GM23338 (cell line): Measurements from ENCODE around the gene UBE2I. TPM values are rescaled to one million over a fixed set of nuclear protein-coding genes. Genes with fewer than 3 reads are reported as not detected.

Experiments used
- ATAC-seq: fragments of 200-7000 bp; cut with Tn5 transposase; 3 replicates; pipeline ENCODE4 v1.9.1; 2020
- DNase-seq: peaks from one replicate; pipeline ENCODE4 v3.0.0-alpha.2; 2015; ENCODE audit warnings: low spot score
- H2AFZ ChIP-seq: fragments of 200-600 bp; sonication (generic); 2 replicates; pipeline ENCODE4 v1.8.0; 2016; ENCODE audit warnings: antibody characterized with exemption, mild to moderate bottlenecking, moderate library complexity
- H3F3A ChIP-seq: fragments of 200-600 bp; sonication (generic); replicated peaks from 2 replicates; pipeline ENCODE4 v1.8.0; 2017; ENCODE audit warnings: antibody characterized with exemption, mixed run types, low read depth
- H3K27ac ChIP-seq: fragments of 200-600 bp; sonication (generic); 2 replicates; pipeline ENCODE4 v1.6.1; 2016; ENCODE audit warnings: low read depth
- H3K27me3 ChIP-seq: fragments of 200-600 bp; sonication (generic); 2 replicates; pipeline ENCODE4 v1.8.0; 2016; ENCODE audit warnings: mild to moderate bottlenecking, mixed run types, moderate library complexity; ENCODE audit not compliant: insufficient read depth
- H3K36me3 ChIP-seq: fragments of 200-600 bp; sonication (generic); 2 replicates; pipeline ENCODE4 v1.8.0; 2016; ENCODE audit warnings: mild to moderate bottlenecking; ENCODE audit not compliant: insufficient read depth
- H3K4me1 ChIP-seq: fragments of 200-600 bp; sonication (generic); 2 replicates; pipeline ENCODE4 v1.8.0; 2016; ENCODE audit warnings: mild to moderate bottlenecking, moderate library complexity; ENCODE audit not compliant: insufficient read depth
- H3K4me2 ChIP-seq: fragments of 200-600 bp; sonication (generic); 2 replicates; pipeline ENCODE4 v1.7.1; 2017; ENCODE audit warnings: mixed run types
- H3K4me3 ChIP-seq: fragments of 200-600 bp; sonication (generic); 2 replicates; pipeline ENCODE4 v1.6.1; 2016; ENCODE audit warnings: mixed run types
- H3K79me2 ChIP-seq: fragments of 200-600 bp; sonication (generic); replicated peaks from 2 replicates; pipeline ENCODE4 v1.8.0; 2017; ENCODE audit warnings: mild to moderate bottlenecking; ENCODE audit not compliant: insufficient read depth
- H3K9me2 ChIP-seq: fragments of 200-600 bp; sonication (generic); 2 replicates; pipeline ENCODE4 v1.8.0; 2017; ENCODE audit not compliant: insufficient read depth
- H4K20me1 ChIP-seq: fragments of 200-600 bp; sonication (generic); replicated peaks from 2 replicates; pipeline ENCODE4 v1.8.0; 2017; ENCODE audit warnings: mild to moderate bottlenecking; ENCODE audit not compliant: insufficient read depth
- H3K27ac Mint-ChIP-seq: 2 replicates; pipeline ENCODE4 v1.8.0; 2020; ENCODE audit warnings: inconsistent platforms, mild to moderate bottlenecking, moderate library complexity, mixed read lengths
- H3K27me3 Mint-ChIP-seq: 3 replicates; pipeline ENCODE4 v1.8.0; 2022; ENCODE audit warnings: low read depth, mild to moderate bottlenecking, moderate library complexity, mixed read lengths, inconsistent platforms; ENCODE audit not compliant: insufficient read depth, poor library complexity
- H3K36me3 Mint-ChIP-seq: 3 replicates; pipeline ENCODE4 v1.8.0; 2021; ENCODE audit warnings: low read depth, mild to moderate bottlenecking, inconsistent platforms, moderate library complexity, mixed read lengths
- H3K4me1 Mint-ChIP-seq: 3 replicates; pipeline ENCODE4 v1.8.0; 2020; ENCODE audit warnings: mild to moderate bottlenecking, inconsistent platforms, mixed read lengths
- H3K4me3 Mint-ChIP-seq: 3 replicates; pipeline ENCODE4 v1.8.0; 2021; ENCODE audit warnings: moderate library complexity, mild to moderate bottlenecking, inconsistent platforms, mixed read lengths
- H3K9me3 Mint-ChIP-seq: 3 replicates; pipeline ENCODE4 v1.8.0; 2020; ENCODE audit warnings: moderate library complexity, mild to moderate bottlenecking, inconsistent platforms, mixed read lengths
- CREB1 ChIP-seq: fragments of 250-450 bp; sonication (Bioruptor Pico); IDR thresholded peaks from 2 replicates; pipeline ENCODE4 v1.5.0; 2020; ENCODE audit warnings: low read depth, mild to moderate bottlenecking, moderate library complexity
- CTCF ChIP-seq, 2 experiments: fragments of 200-600 bp in 1 of 2; sonication (generic) in 1 of 2; conservative IDR thresholded peaks; 2 replicates each; pipeline versions ENCODE4 v1.5.1 to v1.6.1; 2016 to 2017; ENCODE audit warnings: antibody characterized with exemption in 2 of 2, low read depth in 2 of 2, mild to moderate bottlenecking in 2 of 2, moderate library complexity in 1 of 2
- ETS1 ChIP-seq: IDR thresholded peaks from 2 replicates; pipeline ENCODE4 v1.6.1; 2016; ENCODE audit warnings: antibody characterized with exemption
- EZH2 ChIP-seq: fragments of 200-600 bp; sonication (generic); IDR thresholded peaks from one replicate; pipeline ENCODE4 v1.8.0; 2017; ENCODE audit warnings: antibody characterized with exemption, mild to moderate bottlenecking, low read depth; ENCODE audit not compliant: unreplicated experiment
- JUNB ChIP-seq: IDR thresholded peaks from one replicate; pipeline ENCODE4 v1.6.1; 2016; ENCODE audit warnings: antibody characterized with exemption; ENCODE audit not compliant: unreplicated experiment
- NANOG ChIP-seq: IDR thresholded peaks from 2 replicates; pipeline ENCODE4 v1.6.1; 2016; ENCODE audit warnings: antibody characterized with exemption, borderline replicate concordance
- POLR2AphosphoS5 ChIP-seq: IDR thresholded peaks from 2 replicates; pipeline ENCODE4 v1.6.1; 2016; ENCODE audit warnings: antibody characterized with exemption, low read depth
- REST ChIP-seq: IDR thresholded peaks from one replicate; pipeline ENCODE4 v1.6.1; 2018; ENCODE audit warnings: antibody characterized with exemption; ENCODE audit not compliant: unreplicated experiment
- ZNF114 ChIP-seq: fragments of 250-450 bp; sonication (Bioruptor Pico); IDR thresholded peaks from 2 replicates; pipeline ENCODE4 v1.5.0; 2020; ENCODE audit warnings: mild to moderate bottlenecking, moderate library complexity
- ZNF331 ChIP-seq: fragments of 250-450 bp; sonication (Bioruptor Pico); IDR thresholded peaks from 2 replicates; pipeline ENCODE4 v1.5.0; 2020; ENCODE audit warnings: low read depth, mild to moderate bottlenecking, moderate library complexity
- polyA plus RNA-seq: library from polyadenylated mRNA; unstranded; fragments of >200 nt; fragmentation: Nextera tagmentation; extraction: Ambion mirVana; gene quantifications from 2 replicates; pipeline ENCODE4 v1.2.1, GENCODE V29; 2016
- total RNA-seq: library from RNA; depleted of rRNA; stranded (reverse); fragments of >200 nt; shearing (Covaris generic); gene quantifications from 2 replicates; pipeline ENCODE4 v1.2.3, GENCODE V29; 2014

The UBE2I gene
- total and polyA plus RNA-seq, 2 experiments from 2014 or later, result 116 to 220 TPM

GRCh38 chr16:1361685-1362360, 52.4 kb downstream of the UBE2I start:
- H3K36me3 Mint-ChIP-seq, result peaks cover 55% of the 10 kb centered on the region
- Histone ChIP-seq H3K4me3 (no peak overlapping the region), H3K9me2 (no peaks in the 10 kb centered on the region), H3K36me3 (peaks cover 8% of the 10 kb centered on the region; the same call in 1 of the 2 replicates), H4K20me1 (peaks cover 26% of the 10 kb centered on the region), H3K4me2 (no peak overlapping the region), H3K79me2 (peaks cover 40% of the 10 kb centered on the region), H3F3A (peaks cover 24% of the 10 kb centered on the region), H3K27ac (no peak overlapping the region), H2AFZ (no peak overlapping the region), H3K4me1 (no peaks in the 10 kb centered on the region), H3K27me3 (no peaks in the 10 kb centered on the region)
- no peak for TF ChIP-seq EZH2
- TF ChIP-seq CREB1 (CRISPR knock-in tag), result no peak
- no peak for TF ChIP-seq CTCF (conservative IDR thresholded peaks at IDR 0.05; ENCODE audit: low read depth in 2 of 2)
- TF ChIP-seq ETS1, result no peak
- H3K9me3 Mint-ChIP-seq, result no peaks in the 10 kb centered on the region
- no peak overlapping the region for H3K4me3 Mint-ChIP-seq
- no peak for ATAC-seq
- peaks cover 11% of the 10 kb centered on the region for H3K27me3 Mint-ChIP-seq
- DNase-seq, result no peak
- H3K27ac Mint-ChIP-seq, result no peak overlapping the region
- H3K4me1 Mint-ChIP-seq, result no peaks in the 10 kb centered on the region

- Histone ChIP-seq H3K27ac (no peak overlapping the region), H3K4me3 (no peak overlapping the region), H3K4me1 (no peaks in the 10 kb centered on the region), H3K9me2 (no peaks in the 10 kb centered on the region), H3K36me3 (peaks cover 8% of the 10 kb centered on the region; the same call in 1 of the 2 replicates), H3K79me2 (peaks cover 40% of the 10 kb centered on the region), H4K20me1 (peaks cover 26% of the 10 kb centered on the region), H3F3A (peaks cover 24% of the 10 kb centered on the region), H3K27me3 (no peaks in the 10 kb centered on the region), H3K4me2 (no peak overlapping the region), H2AFZ (no peak overlapping the region)
- ATAC-seq, result no peak
- Mint-ChIP-seq H3K27me3 (peaks cover 11% of the 10 kb centered on the region), H3K4me1 (no peaks in the 10 kb centered on the region), H3K9me3 (no peaks in the 10 kb centered on the region), H3K36me3 (peaks cover 55% of the 10 kb centered on the region), H3K4me3 (no peak overlapping the region), H3K27ac (no peak overlapping the region)
- no peak for DNase-seq
- no peak for TF ChIP-seq NANOG
- no peak for TF ChIP-seq CREB1 (CRISPR knock-in tag)
- TF ChIP-seq ZNF114 (CRISPR knock-in tag), result no peak
- TF ChIP-seq JUNB, result no peak
- no peak for TF ChIP-seq POLR2AphosphoS5
- TF ChIP-seq ETS1, result no peak
- no peak for TF ChIP-seq ZNF331 (CRISPR knock-in tag)
- TF ChIP-seq REST, result no peak
- no peak for TF ChIP-seq CTCF (conservative IDR thresholded peaks at IDR 0.05; ENCODE audit: low read depth in 2 of 2)
These were observed 53.4 kb downstream of the UBE2I start for GRCh38 chr16:1362807-1363206.
